H1 (cell line): ENCODE measurements around the gene FBXL17. TPM values are rescaled to one million over a fixed set of nuclear protein-coding genes. Genes with fewer than 3 reads are reported as not detected.

Source experiments
- CTCF ChIA-PET: fragments of 300-600 bp; sonication (Branson Sonifier 250); formaldehyde crosslinking; loops from one replicate; lab custom pipeline; 2021; ENCODE audit not compliant: partially characterized antibody; lab: Charles Lee
- POLR2A ChIA-PET: fragments of 300-600 bp; sonication (Branson Sonifier 250); formaldehyde crosslinking; loops from one replicate; lab custom pipeline; 2021; ENCODE audit warnings: inconsistent platforms; ENCODE audit not compliant: partially characterized antibody; lab: Charles Lee
- DNase-seq, 2 experiments: peaks; one replicate each; pipeline versions ENCODE4 v3.0.0 to v3.0.0-alpha.2; 2010 to 2022; ENCODE audit warnings: low spot score in 2 of 2, low read depth in 1 of 2, mixed read lengths in 1 of 2
- FAIRE-seq: peaks from 2 replicates; lab custom pipeline; 2011; peaks lifted over from hg19 to GRCh38; lab: Jason Lieb, UNC
- H2AFZ ChIP-seq: 2 replicates; pipeline ENCODE4 v1.8.1; 2012; ENCODE audit warnings: low read length, inconsistent platforms
- H2AK5ac ChIP-seq: 2 replicates; pipeline ENCODE4 v1.6.1; 2013; ENCODE audit warnings: low read depth, low read length
- H2BK120ac ChIP-seq: replicated peaks from 2 replicates; pipeline ENCODE3; 2013; ENCODE audit warnings: low read depth, low read length, inconsistent platforms
- H2BK12ac ChIP-seq: 2 replicates; pipeline ENCODE4 v1.6.1; 2013; ENCODE audit warnings: low read depth, low read length
- H2BK15ac ChIP-seq: 2 replicates; pipeline ENCODE4 v1.6.1; 2013; ENCODE audit warnings: low read length
- H2BK20ac ChIP-seq: 2 replicates; pipeline ENCODE4 v1.6.1; 2013; ENCODE audit warnings: low read length
- H2BK5ac ChIP-seq: 2 replicates; pipeline ENCODE4 v1.6.1; 2013; ENCODE audit warnings: low read depth, low read length
- H3K14ac ChIP-seq: 2 replicates; pipeline ENCODE4 v1.6.1; 2013; ENCODE audit warnings: inconsistent platforms; ENCODE audit not compliant: insufficient read length
- H3K18ac ChIP-seq: 2 replicates; pipeline ENCODE4 v1.6.1; 2013; ENCODE audit warnings: low read length; ENCODE audit errors: extremely low read depth
- H3K23ac ChIP-seq: 2 replicates; pipeline ENCODE4 v1.6.1; 2013; ENCODE audit warnings: inconsistent platforms; ENCODE audit not compliant: insufficient read length
- H3K23me2 ChIP-seq: 2 replicates; pipeline ENCODE4 v1.6.1; 2013; ENCODE audit warnings: low read depth, low read length
- H3K27ac ChIP-seq: 2 replicates; pipeline ENCODE4 v1.6.1; 2011; ENCODE audit warnings: low read depth, low read length, inconsistent platforms
- H3K27me3 ChIP-seq, 4 experiments: replicated peaks in 1 of 4; 1 replicate in 1 of 4; 2 replicates in 3 of 4; pipeline versions ENCODE4 v1.6.1 to v1.8.1; 2011 to 2013; ENCODE audit warnings: low read length in 3 of 4, mild to moderate bottlenecking in 3 of 4, inconsistent platforms in 2 of 4, mixed read lengths in 2 of 4, moderate library complexity in 1 of 4; ENCODE audit not compliant: control insufficient read depth in 3 of 4, insufficient read depth in 3 of 4; ENCODE audit errors: extremely low read depth in 1 of 4
- H3K36me3 ChIP-seq, 4 experiments: 2 replicates each; pipeline versions ENCODE4 v1.6.1 to v1.8.1; 2011 to 2013; ENCODE audit warnings: mild to moderate bottlenecking in 4 of 4, low read length in 3 of 4, moderate library complexity in 2 of 4, control low read depth in 1 of 4, inconsistent platforms in 1 of 4; ENCODE audit not compliant: insufficient read depth in 4 of 4, control insufficient read depth in 2 of 4
- H3K4ac ChIP-seq: replicated peaks from 2 replicates; pipeline ENCODE3; 2013; ENCODE audit warnings: low read length, low read depth, mixed read lengths, inconsistent platforms; ENCODE audit not compliant: insufficient read length
- H3K4me1 ChIP-seq, 4 experiments: replicated peaks in 1 of 4; 1 replicate in 1 of 4; 2 replicates in 3 of 4; pipeline versions ENCODE4 v1.6.1 to v1.8.1; 2011 to 2013; ENCODE audit warnings: low read length in 3 of 4, inconsistent platforms in 2 of 4, mixed read lengths in 1 of 4; ENCODE audit not compliant: insufficient read depth in 4 of 4, control insufficient read depth in 3 of 4
- H3K4me2 ChIP-seq, 2 experiments: 2 replicates each; pipeline versions ENCODE4 v1.6.1 to v1.8.1; 2011 to 2013; ENCODE audit warnings: low read depth in 2 of 2, low read length in 2 of 2, control low read depth in 1 of 2, inconsistent platforms in 1 of 2, mild to moderate bottlenecking in 1 of 2; ENCODE audit not compliant: insufficient read depth in 1 of 2
- H3K4me3 ChIP-seq, 4 experiments: fragments of 200-600, 300-600 bp in 1 of 4; sonication (generic), shearing (Covaris generic), sonication (Bioruptor Twin) in 1 of 4; 2 replicates each; pipeline versions ENCODE4 v1.5.1 to v1.8.1; 2011 to 2016; ENCODE audit warnings: low read length in 4 of 4, low read depth in 3 of 4, control low read depth in 2 of 4, inconsistent platforms in 2 of 4, mild to moderate bottlenecking in 2 of 4, mixed read lengths in 1 of 4, moderate library complexity in 1 of 4; ENCODE audit not compliant: insufficient read depth in 2 of 4; ENCODE audit errors: extremely low read depth in 1 of 4
- H3K56ac ChIP-seq: replicated peaks from 2 replicates; pipeline ENCODE3; 2013; ENCODE audit warnings: low read depth, mild to moderate bottlenecking, mixed read lengths, low read length, inconsistent platforms; ENCODE audit not compliant: insufficient read length
- H3K79me1 ChIP-seq: 2 replicates; pipeline ENCODE4 v1.6.1; 2013; ENCODE audit warnings: low read depth, low read length, control low read depth
- H3K79me2 ChIP-seq, 2 experiments: 2 replicates each; pipeline versions ENCODE4 v1.6.1 to v1.8.1; 2012 to 2013; ENCODE audit warnings: low read length in 2 of 2, mild to moderate bottlenecking in 2 of 2, inconsistent platforms in 1 of 2; ENCODE audit not compliant: insufficient read depth in 2 of 2, control insufficient read depth in 1 of 2
- H3K9ac ChIP-seq, 4 experiments: replicated peaks in 1 of 4; 1 replicate in 1 of 4; 2 replicates in 3 of 4; pipeline versions ENCODE4 v1.6.1 to v1.8.1; 2011 to 2013; ENCODE audit warnings: low read depth in 3 of 4, low read length in 3 of 4, control low read depth in 2 of 4, mild to moderate bottlenecking in 2 of 4, moderate library complexity in 2 of 4, inconsistent platforms in 1 of 4; ENCODE audit errors: extremely low read depth in 1 of 4
- H3K9me3 ChIP-seq, 2 experiments: 2 replicates each; pipeline versions ENCODE4 v1.6.1 to v1.8.1; 2012 to 2013; ENCODE audit warnings: mild to moderate bottlenecking in 2 of 2, moderate library complexity in 2 of 2, control low read depth in 1 of 2, inconsistent platforms in 1 of 2, low read depth in 1 of 2, low read length in 1 of 2, mixed read lengths in 1 of 2; ENCODE audit not compliant: insufficient read depth in 2 of 2
- H4K20me1 ChIP-seq, 2 experiments: replicated peaks in 1 of 2; 2 replicates each; pipeline versions ENCODE3 to v1.8.1; 2011 to 2013; ENCODE audit warnings: inconsistent platforms in 2 of 2, low read length in 2 of 2, mild to moderate bottlenecking in 1 of 2; ENCODE audit not compliant: insufficient read depth in 2 of 2, control insufficient read depth in 1 of 2
- H4K5ac ChIP-seq: 2 replicates; pipeline ENCODE4 v1.6.1; 2013; ENCODE audit warnings: low read length, low read depth, mixed read lengths, inconsistent platforms; ENCODE audit not compliant: insufficient read length
- H4K8ac ChIP-seq: 2 replicates; pipeline ENCODE4 v1.8.0; 2013; ENCODE audit warnings: mild to moderate bottlenecking, moderate library complexity, low read length, inconsistent platforms; ENCODE audit not compliant: insufficient read depth; ENCODE audit errors: extremely low read depth
- H4K91ac ChIP-seq: replicated peaks from 2 replicates; pipeline ENCODE3; 2013; ENCODE audit warnings: low read length, mixed read lengths, inconsistent platforms; ENCODE audit not compliant: insufficient read length
- ASH2L ChIP-seq: fragments of 200-600, 300-600 bp; sonication (generic); IDR thresholded peaks from one replicate; pipeline ENCODE4 v1.7.1; 2017; ENCODE audit warnings: low read length
- BRCA1 ChIP-seq: IDR thresholded peaks from 2 replicates; pipeline ENCODE4 v1.6.1; 2012; ENCODE audit warnings: low read depth, low read length, improper control_type of control experiment
- CREB1 ChIP-seq: IDR thresholded peaks from 2 replicates; pipeline ENCODE4 v1.6.1; 2012; ENCODE audit warnings: inconsistent platforms
- EZH2 ChIP-seq: fragments of 200-600 bp; sonication (generic); IDR thresholded peaks from 2 replicates; pipeline ENCODE4 v1.7.1; 2012; ENCODE audit warnings: low read depth, mild to moderate bottlenecking, moderate library complexity, low read length, inconsistent platforms; ENCODE audit not compliant: severe bottlenecking
- FOSL1 ChIP-seq: IDR thresholded peaks from 2 replicates; pipeline ENCODE4 v1.6.1; 2011; ENCODE audit warnings: mild to moderate bottlenecking, low read depth, low read length, moderate library complexity; ENCODE audit not compliant: insufficient read depth
- HDAC6 ChIP-seq: IDR thresholded peaks from one replicate; pipeline ENCODE4 v1.7.1; 2012; ENCODE audit warnings: low read depth, mild to moderate bottlenecking, inconsistent platforms, low read length, moderate library complexity
- MAFK ChIP-seq: IDR thresholded peaks from 2 replicates; pipeline ENCODE4 v1.6.1; 2012; ENCODE audit warnings: low read depth, mild to moderate bottlenecking, improper control_type of control experiment, low read length
- PHF8 ChIP-seq: fragments of 200-600 bp; sonication (generic); conservative IDR thresholded peaks from 2 replicates; pipeline ENCODE4 v1.7.1; 2012; ENCODE audit warnings: low read depth, mild to moderate bottlenecking, inconsistent platforms, low read length, moderate library complexity
- SIX5 ChIP-seq: IDR thresholded peaks from 2 replicates; pipeline ENCODE4 v1.6.1; 2011; ENCODE audit warnings: mild to moderate bottlenecking, low read depth, low read length
- SP1 ChIP-seq: IDR thresholded peaks from 2 replicates; pipeline ENCODE4 v1.6.1; 2011; ENCODE audit warnings: low read depth, low read length
- SP4 ChIP-seq: IDR thresholded peaks from 2 replicates; pipeline ENCODE4 v1.6.1; 2012; ENCODE audit warnings: low read length, inconsistent platforms
- SUZ12 ChIP-seq: fragments of 200-600 bp; sonication (generic); IDR thresholded peaks from 2 replicates; pipeline ENCODE4 v1.6.1; 2012; ENCODE audit warnings: mild to moderate bottlenecking, inconsistent platforms, low read length, moderate library complexity, mixed read lengths
- TAF1 ChIP-seq: IDR thresholded peaks from 2 replicates; pipeline ENCODE4 v1.6.1; 2011; ENCODE audit warnings: mild to moderate bottlenecking, low read depth, low read length
- WGBS, 2 experiments: shearing (Covaris generic) in 1 of 2; methylation state at CpG; one replicate each; pipeline versions ENCODE4 v1.1.6 to v1.1.7; 2013 to 2015; ENCODE audit warnings: low lambda C conversion rate in 2 of 2, mixed read lengths in 2 of 2, inconsistent platforms in 1 of 2, low coverage in 1 of 2, missing lambda C conversion rate in 1 of 2; ENCODE audit not compliant: insufficient replicate concordance in 2 of 2, insufficient coverage in 1 of 2, insufficient read length in 1 of 2; ENCODE audit errors: extremely low coverage in 1 of 2, missing lambda C conversion rate in 1 of 2; 5-methylcytosine and 5-hydroxymethylcytosine counted together
- polyA plus RNA-seq, 7 experiments: library from polyadenylated mRNA; depleted of rRNA in 3 of 7; stranded (reverse) in 5 of 7; unstranded in 2 of 7; fragments of >200 nt in 5 of 7; fragments of 200-250 nt in 2 of 7; gene quantifications; 1 replicate in 5 of 7; 2 replicates in 1 of 7; 4 replicates in 1 of 7; pipeline versions ENCODE4 v1.2.1 to v1.2.3, GENCODE V29; 2011 to 2013; ENCODE audit warnings: missing spikeins in 2 of 7, mixed read lengths in 2 of 7
- total RNA-seq: library from RNA; stranded (reverse); fragmentation: NEBNext Ultra II Directional; extraction: Animal tissue kit (Norgen Biotek cat#: 25700); gene quantifications from 2 replicates; pipeline ENCODE4 v1.2.1, GENCODE V29; 2021
- TF ChIP-seq, protein P1 (sequence below), 3 experiments: IDR thresholded peaks; 1 replicate in 2 of 3; 2 replicates in 1 of 3; pipeline versions ENCODE4 v1.5.1 to v1.6.1; 2011; ENCODE audit warnings: low read length in 3 of 3, mild to moderate bottlenecking in 3 of 3, inconsistent platforms in 2 of 3, low read depth in 1 of 3, moderate library complexity in 1 of 3; ENCODE audit not compliant: insufficient read depth in 1 of 3; ENCODE audit errors: control extremely low read depth in 1 of 3

FBXL17 gene
- total and polyA plus RNA-seq, 2 of the 8 experiments (the other 6 are each of a cell fraction or from before 2014, with no cell fraction given), result 0.35 to 4.3 TPM

- Histone ChIP-seq H3K23ac (no peak overlapping the region), H4K20me1 (no peaks in the 10 kb centered on the region), H3K4ac (no peak overlapping the region), H3K27me3 (no peaks in the 10 kb centered on the region), H3K14ac (no peak overlapping the region), H3K4me3 (no peak overlapping the region), H3K4me1 (peaks cover 0 to 2% (median 0%) of the 10 kb centered on the region in 4 experiments; a peak in 2 of 7 replicates), H3K23me2 (no peaks in the 10 kb centered on the region), H3K27ac (no peak overlapping the region), H3K9me3 (no peaks in the 10 kb centered on the region), H3K36me3 (no peaks in the 10 kb centered on the region), H3K79me2 (no peaks in the 10 kb centered on the region), H3K4me2 (no peak overlapping the region), H2BK120ac (no peak overlapping the region), H2BK12ac (no peak overlapping the region), H4K91ac (no peak overlapping the region), H3K56ac (no peak overlapping the region), H2BK5ac (no peak overlapping the region), H3K9ac (no peak overlapping the region), H3K18ac (no peak overlapping the region), H2AK5ac (no peak overlapping the region), H3K79me1 (no peaks in the 10 kb centered on the region), H2BK20ac (no peak overlapping the region), H2AFZ (no peak overlapping the region), H2BK15ac (no peak overlapping the region), H4K8ac (no peak overlapping the region), H4K5ac (no peak overlapping the region)
- FAIRE-seq (no peak), DNase-seq (no peak)
- ChIA-PET CTCF (no interaction called here), POLR2A (no interaction called here)
- WGBS, 2 experiments, result 95% methylated on average over 2 of the region's 2 CpGs; no CpG with 5 or more reads in 1 of the 2 experiments
- TF ChIP-seq EZH2, result no peak
- no peak for TF ChIP-seq BRCA1
- no peak for TF ChIP-seq CREB1
- TF ChIP-seq HDAC6, result no peak
- no peak for TF ChIP-seq SIX5
- TF ChIP-seq FOSL1, result no peak
- no peak for TF ChIP-seq SUZ12
- TF ChIP-seq MAFK, result no peak
- TF ChIP-seq SP4, result no peak
- TF ChIP-seq, protein P1, sequence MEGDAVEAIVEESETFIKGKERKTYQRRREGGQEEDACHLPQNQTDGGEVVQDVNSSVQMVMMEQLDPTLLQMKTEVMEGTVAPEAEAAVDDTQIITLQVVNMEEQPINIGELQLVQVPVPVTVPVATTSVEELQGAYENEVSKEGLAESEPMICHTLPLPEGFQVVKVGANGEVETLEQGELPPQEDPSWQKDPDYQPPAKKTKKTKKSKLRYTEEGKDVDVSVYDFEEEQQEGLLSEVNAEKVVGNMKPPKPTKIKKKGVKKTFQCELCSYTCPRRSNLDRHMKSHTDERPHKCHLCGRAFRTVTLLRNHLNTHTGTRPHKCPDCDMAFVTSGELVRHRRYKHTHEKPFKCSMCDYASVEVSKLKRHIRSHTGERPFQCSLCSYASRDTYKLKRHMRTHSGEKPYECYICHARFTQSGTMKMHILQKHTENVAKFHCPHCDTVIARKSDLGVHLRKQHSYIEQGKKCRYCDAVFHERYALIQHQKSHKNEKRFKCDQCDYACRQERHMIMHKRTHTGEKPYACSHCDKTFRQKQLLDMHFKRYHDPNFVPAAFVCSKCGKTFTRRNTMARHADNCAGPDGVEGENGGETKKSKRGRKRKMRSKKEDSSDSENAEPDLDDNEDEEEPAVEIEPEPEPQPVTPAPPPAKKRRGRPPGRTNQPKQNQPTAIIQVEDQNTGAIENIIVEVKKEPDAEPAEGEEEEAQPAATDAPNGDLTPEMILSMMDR (IDR thresholded peaks at IDR 0.05; ENCODE audit: control extremely low read depth in 1 of 3, insufficient read depth in 1 of 3, low read depth in 1 of 3, low read length in 3 of 3), result no peak
- TF ChIP-seq ASH2L, result no peak
- no peak for TF ChIP-seq SP1
- no peak for TF ChIP-seq PHF8
- TF ChIP-seq TAF1, result no peak
These were observed 117.4 kb downstream of the FBXL17 start for GRCh38 chr5:108264533-108264932.
